GM19463 (cell line): ENCODE results near the gene BCAS4.
A peak's percentile ranks its signal among the peaks of the same experiment; 100 is the strongest.
"Not testable (repeated sequence)": the region's sequence is repeated elsewhere in the genome, so short reads cannot be mapped to it uniquely, and the experiment has no call there.

Experiments used
- ATAC-seq: cut with Tn5 transposase; IDR thresholded peaks from one replicate; pipeline ENCODE4 v1.9.1; 2021; ENCODE audit warnings: mild to moderate bottlenecking, moderate library complexity; ENCODE audit not compliant: unreplicated experiment

The BCAS4 gene

DNA sequence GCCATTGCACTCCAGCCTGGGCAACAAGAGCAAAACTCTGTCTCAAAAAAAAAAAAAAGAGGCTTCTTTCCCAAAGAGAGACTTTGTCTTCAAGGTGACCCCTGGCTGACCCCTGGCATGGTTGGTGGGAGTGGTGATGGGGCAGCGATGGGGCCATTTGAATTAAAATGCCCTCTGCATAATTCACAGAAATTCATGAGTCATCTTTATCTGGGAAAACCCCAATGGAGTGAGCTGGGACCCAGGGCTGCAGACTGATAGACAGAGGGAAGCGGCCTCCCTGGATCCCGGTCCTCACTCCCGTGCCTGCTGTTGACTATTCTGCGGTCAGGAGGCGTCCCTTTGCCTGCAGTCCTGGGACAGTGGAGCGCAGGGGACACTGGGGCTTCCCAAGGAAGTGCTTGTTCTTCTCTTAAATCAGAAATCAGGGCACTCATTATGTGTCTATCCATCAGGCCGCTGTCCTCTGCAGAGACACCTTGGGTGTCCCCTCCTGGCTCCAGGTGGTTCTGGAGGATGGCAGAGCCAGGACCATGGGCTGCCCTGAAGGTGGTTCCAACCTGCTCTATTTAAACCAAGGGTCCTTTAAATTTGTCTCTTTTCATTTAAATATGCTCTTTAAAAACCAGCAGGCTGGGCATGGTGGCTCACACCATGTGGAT, 23.3 kb upstream of the BCAS4 start:
- ATAC-seq, result not testable (repeated sequence)

DNA sequence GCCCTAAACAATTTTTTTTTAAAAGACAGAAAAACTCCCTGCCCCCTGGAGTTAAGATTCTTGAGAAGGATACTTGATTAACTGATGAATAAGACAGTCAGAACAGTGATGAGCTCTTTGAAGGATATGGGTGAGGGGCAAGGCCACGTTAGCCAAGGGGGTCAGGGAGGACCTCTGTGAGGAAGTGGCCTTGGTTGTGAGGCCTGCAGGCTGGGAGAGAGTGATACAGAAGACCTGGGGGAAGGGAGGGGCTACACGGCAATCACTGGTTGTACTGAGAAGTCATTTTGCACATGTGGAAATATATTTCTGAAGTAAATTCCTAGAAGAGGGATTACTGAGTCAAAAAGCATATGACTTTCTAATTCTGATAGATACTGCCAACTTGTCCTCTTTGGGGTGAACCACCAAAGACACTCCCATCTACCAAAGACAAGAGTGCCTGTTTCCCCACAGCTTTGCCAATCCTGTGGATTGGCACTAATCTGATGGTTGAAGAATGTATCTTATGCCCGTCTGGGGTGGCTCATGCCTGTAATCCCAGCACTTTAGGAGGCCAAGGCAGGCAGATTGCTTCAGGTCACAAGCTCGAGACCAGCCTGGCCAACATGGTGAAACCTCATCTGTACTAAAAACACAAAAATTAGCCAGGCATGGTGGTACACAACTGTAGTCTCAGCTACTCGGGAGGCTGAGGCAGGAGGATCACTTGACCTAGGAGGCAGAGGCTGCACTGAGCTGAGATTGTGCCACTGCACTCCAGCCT, 22.3 kb upstream of the BCAS4 start:
- no peak for ATAC-seq

- no peak for ATAC-seq
Observed at GRCh38 chr20:50774515-50774914, 20.3 kb upstream of the BCAS4 start.

- no peak for ATAC-seq
Observed at GRCh38 chr20:50776122-50776817, 18.6 kb upstream of the BCAS4 start.

DNA sequence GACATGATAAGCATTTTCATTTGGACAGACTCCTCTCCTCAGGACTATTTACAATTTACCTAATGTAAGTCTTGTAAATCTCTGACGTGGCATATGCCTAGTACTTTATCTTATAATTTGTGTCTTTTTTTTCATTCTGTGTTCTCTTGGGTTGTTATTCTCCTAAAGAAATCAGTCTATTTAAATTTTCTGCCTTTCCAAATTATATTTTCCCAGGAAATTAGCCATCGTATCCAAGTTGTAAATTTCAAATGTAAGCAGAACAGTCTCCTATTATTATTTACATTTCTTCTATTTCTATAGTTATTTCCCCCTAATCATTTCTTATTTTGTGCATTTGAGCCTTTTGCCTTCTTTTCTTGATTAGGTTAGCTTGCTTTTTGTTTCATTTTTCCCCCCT, 17.5 kb upstream of the BCAS4 start:
- ATAC-seq, result no peak

- not testable (repeated sequence) for ATAC-seq
Observed at GRCh38 chr20:50778994-50779393, 15.9 kb upstream of the BCAS4 start.

DNA sequence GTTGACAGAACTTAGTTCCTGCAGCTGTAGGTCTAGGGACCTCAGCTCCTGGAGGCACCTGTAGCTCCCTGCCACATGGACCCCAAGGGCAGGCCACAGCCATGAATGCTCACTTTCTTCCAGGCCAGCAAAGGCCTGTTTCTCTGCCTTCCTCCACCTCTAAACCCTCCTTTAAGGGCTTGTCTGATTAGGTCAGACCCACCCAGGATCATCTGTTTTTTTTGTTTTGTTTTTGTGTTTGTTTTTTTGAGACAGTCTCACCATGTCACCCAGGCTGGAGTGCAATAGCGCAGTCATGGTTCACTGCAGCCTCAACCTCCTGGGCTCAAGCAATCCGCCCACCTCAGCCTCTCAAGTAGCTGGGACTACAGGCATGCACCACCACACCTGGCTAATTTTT, 11.5 kb upstream of the BCAS4 start:
- ATAC-seq, result no peak

DNA sequence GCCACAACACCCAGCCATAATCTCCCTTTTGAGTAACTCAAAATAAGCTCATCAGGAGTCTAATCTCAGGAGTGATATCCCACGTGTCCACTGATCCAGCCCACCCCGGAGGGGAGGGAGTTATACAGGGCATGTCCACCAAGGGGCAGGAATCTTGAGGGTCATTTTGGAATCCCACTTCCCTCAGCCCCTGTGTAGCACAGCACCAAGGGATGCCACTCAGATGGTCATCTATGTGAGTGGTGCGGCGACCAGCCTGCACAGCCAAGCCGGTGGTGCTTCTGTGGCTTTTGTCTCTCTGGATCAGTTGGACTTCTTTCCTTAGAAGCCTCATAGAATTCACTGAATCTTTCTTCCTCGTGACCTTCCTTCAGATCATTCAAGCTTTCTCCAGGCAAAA, 11.0 kb upstream of the BCAS4 start:
- no peak for ATAC-seq

DNA sequence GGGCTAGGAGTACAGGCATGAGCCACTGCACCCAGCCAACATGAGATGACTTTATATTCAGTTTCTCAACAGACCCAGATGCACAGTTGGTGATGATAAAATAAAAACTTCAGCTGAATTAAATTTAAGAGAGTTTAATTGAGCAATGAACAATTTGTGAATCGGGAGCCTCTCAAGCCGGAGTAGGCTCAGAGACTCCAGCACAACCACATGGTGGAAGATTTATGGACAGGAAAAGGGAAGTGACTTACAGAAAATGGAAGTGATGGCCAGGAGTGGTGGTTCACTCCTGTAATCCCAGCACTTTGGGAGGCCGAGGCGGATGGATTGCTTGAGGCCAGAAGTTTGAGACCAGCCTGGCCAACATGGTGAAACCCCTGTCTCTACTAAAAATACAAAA, 10.4 kb upstream of the BCAS4 start:
- ATAC-seq, result no peak

DNA sequence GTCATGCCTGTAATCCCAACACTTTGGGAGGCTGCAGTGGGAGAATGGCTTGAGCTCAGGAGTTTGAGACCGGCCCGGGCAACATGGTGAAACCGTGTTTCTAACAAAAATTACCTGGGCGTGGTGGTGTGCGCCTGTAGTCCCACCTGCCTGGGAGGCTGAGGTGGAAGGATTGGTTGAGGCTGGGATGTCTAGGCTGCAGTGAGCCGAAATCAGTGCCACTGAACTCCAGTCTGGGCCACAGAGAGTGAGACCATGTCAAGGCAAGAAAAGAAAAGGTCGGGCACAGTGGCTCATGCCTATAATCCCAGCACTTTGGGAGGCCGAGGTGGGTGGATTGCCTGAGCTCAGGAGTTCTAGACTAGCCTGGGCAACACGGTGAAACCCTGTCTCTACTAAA, 8.2 kb upstream of the BCAS4 start:
- no peak for ATAC-seq

- no peak for ATAC-seq
Observed at GRCh38 chr20:50787181-50787580, 7.7 kb upstream of the BCAS4 start.

GRCh38 chr20:50788045-50788991, 6.5 kb upstream of the BCAS4 start:
- ATAC-seq, result no peak

DNA sequence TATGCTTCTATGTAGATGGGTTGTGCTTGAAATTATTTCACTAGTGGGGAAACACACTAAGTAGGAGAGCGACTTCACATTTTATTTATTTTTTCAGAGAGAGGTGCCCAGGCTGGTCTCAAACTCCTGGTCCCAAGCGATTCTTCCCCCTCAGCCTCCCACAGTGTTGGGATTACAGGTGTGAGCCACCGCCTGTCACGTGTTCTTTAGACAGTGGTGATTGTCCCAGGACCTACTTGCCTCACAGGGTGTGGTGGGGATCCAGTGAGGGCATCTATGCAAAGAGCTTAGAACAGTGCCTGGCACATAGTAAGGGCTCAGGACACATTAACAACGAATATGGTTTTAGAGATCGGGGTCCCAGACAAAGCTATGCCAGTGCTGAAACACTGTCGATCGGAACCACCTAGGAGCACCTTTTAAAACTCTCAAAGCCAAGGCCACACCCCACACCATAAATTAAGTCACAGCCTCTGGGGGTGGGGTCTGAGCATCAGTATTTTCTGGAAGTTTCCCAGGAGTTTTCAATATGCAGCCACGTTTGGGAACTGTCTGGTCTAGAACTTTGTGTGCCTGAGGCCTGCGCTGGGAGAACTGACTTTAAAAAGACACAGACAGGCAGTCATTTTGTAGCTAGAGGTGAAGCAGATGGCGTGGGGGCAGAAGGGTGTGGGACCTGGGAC, 4.8 kb upstream of the BCAS4 start:
- ATAC-seq, result no peak

DNA sequence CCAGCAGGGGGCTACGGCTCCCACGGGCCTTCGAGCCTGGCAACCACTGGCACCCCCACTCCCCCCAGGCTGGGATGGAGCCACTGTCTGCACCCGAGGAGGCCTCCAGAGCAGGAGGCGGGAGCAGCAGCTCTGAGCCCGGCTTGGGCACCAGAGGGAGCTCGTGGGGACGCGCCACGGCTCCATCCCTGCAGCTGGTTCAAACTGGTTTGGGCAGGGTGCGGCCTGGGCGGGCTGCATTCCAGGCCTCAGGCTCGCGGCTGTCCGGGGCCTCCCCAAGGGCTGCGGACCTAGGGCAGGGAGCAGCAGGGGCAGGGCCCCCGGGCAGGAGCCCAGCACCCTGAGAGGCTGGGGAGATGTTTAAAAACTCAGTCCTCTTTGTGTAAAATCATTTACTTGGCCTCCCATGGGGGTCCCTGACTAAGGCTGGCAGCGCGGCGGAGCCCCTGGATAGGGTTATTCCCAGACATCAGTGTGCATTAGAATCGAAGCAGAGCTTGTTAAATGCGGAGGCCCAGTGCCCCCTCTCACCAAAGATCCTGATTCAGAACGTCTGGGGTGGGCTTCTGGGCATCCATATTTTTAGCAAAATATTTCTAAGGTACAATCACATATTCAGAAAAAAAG, 4.1 kb upstream of the BCAS4 start:
- ATAC-seq, result peak; percentile 67

- no peak for ATAC-seq
Observed at GRCh38 chr20:50792708-50793574, 1.9 kb upstream of the BCAS4 start.

GRCh38 chr20:50793575-50794016, 1.3 kb upstream of the BCAS4 start:
- ATAC-seq, result not testable (repeated sequence)

GRCh38 chr20:50794181-50794845, 548 bp upstream of the BCAS4 start:
- ATAC-seq, result no peak

- ATAC-seq, result no peak
Observed at GRCh38 chr20:50797142-50797541, 2.3 kb downstream of the BCAS4 start.
